GM23338 (cell line): ENCODE results near the gene NDUFAB1.
"Not testable (repeated sequence)": the region's sequence is repeated elsewhere in the genome, so short reads cannot be mapped to it uniquely, and the experiment has no call there.

Experiments used
- CREB1 ChIP-seq: fragments of 250-450 bp; sonication (Bioruptor Pico); IDR thresholded peaks from 2 replicates; pipeline ENCODE4 v1.5.0; 2020; ENCODE audit warnings: low read depth, mild to moderate bottlenecking, moderate library complexity
- ETS1 ChIP-seq: IDR thresholded peaks from 2 replicates; pipeline ENCODE4 v1.6.1; 2016; ENCODE audit warnings: antibody characterized with exemption
- EZH2 ChIP-seq: fragments of 200-600 bp; sonication (generic); IDR thresholded peaks from one replicate; pipeline ENCODE4 v1.8.0; 2017; ENCODE audit warnings: antibody characterized with exemption, mild to moderate bottlenecking, low read depth; ENCODE audit not compliant: unreplicated experiment
- EZH2phosphoT487 ChIP-seq: fragments of 200-600 bp; sonication (generic); IDR thresholded peaks from one replicate; pipeline ENCODE4 v1.8.1; 2018; ENCODE audit warnings: antibody characterized with exemption; ENCODE audit not compliant: unreplicated experiment
- JUNB ChIP-seq: IDR thresholded peaks from one replicate; pipeline ENCODE4 v1.6.1; 2016; ENCODE audit warnings: antibody characterized with exemption; ENCODE audit not compliant: unreplicated experiment
- NANOG ChIP-seq: IDR thresholded peaks from 2 replicates; pipeline ENCODE4 v1.6.1; 2016; ENCODE audit warnings: antibody characterized with exemption, borderline replicate concordance
- POLR2AphosphoS5 ChIP-seq: IDR thresholded peaks from 2 replicates; pipeline ENCODE4 v1.6.1; 2016; ENCODE audit warnings: antibody characterized with exemption, low read depth
- ZNF114 ChIP-seq: fragments of 250-450 bp; sonication (Bioruptor Pico); IDR thresholded peaks from 2 replicates; pipeline ENCODE4 v1.5.0; 2020; ENCODE audit warnings: mild to moderate bottlenecking, moderate library complexity
- ZNF331 ChIP-seq: fragments of 250-450 bp; sonication (Bioruptor Pico); IDR thresholded peaks from 2 replicates; pipeline ENCODE4 v1.5.0; 2020; ENCODE audit warnings: low read depth, mild to moderate bottlenecking, moderate library complexity
- TF ChIP-seq, protein P1 (sequence below), 2 experiments: fragments of 200-600 bp in 1 of 2; sonication (generic) in 1 of 2; conservative IDR thresholded peaks; 2 replicates each; pipeline versions ENCODE4 v1.5.1 to v1.6.1; 2016 to 2017; ENCODE audit warnings: antibody characterized with exemption in 2 of 2, low read depth in 2 of 2, mild to moderate bottlenecking in 2 of 2, moderate library complexity in 1 of 2
- TF ChIP-seq, protein P2 (sequence below): IDR thresholded peaks from one replicate; pipeline ENCODE4 v1.6.1; 2018; ENCODE audit warnings: antibody characterized with exemption; ENCODE audit not compliant: unreplicated experiment
- TF ChIP-seq, protein P3 (sequence below): fragments of 250-450 bp; sonication (Bioruptor Pico); IDR thresholded peaks from 2 replicates; pipeline ENCODE4 v1.5.0; 2020; ENCODE audit warnings: mild to moderate bottlenecking, moderate library complexity

- TF ChIP-seq, protein P1, sequence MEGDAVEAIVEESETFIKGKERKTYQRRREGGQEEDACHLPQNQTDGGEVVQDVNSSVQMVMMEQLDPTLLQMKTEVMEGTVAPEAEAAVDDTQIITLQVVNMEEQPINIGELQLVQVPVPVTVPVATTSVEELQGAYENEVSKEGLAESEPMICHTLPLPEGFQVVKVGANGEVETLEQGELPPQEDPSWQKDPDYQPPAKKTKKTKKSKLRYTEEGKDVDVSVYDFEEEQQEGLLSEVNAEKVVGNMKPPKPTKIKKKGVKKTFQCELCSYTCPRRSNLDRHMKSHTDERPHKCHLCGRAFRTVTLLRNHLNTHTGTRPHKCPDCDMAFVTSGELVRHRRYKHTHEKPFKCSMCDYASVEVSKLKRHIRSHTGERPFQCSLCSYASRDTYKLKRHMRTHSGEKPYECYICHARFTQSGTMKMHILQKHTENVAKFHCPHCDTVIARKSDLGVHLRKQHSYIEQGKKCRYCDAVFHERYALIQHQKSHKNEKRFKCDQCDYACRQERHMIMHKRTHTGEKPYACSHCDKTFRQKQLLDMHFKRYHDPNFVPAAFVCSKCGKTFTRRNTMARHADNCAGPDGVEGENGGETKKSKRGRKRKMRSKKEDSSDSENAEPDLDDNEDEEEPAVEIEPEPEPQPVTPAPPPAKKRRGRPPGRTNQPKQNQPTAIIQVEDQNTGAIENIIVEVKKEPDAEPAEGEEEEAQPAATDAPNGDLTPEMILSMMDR (conservative IDR thresholded peaks at IDR 0.05; ENCODE audit: low read depth in 2 of 2) = not testable (repeated sequence)
- TF ChIP-seq JUNB; ZNF331 (CRISPR knock-in tag); POLR2AphosphoS5; EZH2; EZH2phosphoT487; NANOG; ETS1; CREB1 (CRISPR knock-in tag); ZNF114 (CRISPR knock-in tag): not testable (repeated sequence)
- TF ChIP-seq, protein P2, sequence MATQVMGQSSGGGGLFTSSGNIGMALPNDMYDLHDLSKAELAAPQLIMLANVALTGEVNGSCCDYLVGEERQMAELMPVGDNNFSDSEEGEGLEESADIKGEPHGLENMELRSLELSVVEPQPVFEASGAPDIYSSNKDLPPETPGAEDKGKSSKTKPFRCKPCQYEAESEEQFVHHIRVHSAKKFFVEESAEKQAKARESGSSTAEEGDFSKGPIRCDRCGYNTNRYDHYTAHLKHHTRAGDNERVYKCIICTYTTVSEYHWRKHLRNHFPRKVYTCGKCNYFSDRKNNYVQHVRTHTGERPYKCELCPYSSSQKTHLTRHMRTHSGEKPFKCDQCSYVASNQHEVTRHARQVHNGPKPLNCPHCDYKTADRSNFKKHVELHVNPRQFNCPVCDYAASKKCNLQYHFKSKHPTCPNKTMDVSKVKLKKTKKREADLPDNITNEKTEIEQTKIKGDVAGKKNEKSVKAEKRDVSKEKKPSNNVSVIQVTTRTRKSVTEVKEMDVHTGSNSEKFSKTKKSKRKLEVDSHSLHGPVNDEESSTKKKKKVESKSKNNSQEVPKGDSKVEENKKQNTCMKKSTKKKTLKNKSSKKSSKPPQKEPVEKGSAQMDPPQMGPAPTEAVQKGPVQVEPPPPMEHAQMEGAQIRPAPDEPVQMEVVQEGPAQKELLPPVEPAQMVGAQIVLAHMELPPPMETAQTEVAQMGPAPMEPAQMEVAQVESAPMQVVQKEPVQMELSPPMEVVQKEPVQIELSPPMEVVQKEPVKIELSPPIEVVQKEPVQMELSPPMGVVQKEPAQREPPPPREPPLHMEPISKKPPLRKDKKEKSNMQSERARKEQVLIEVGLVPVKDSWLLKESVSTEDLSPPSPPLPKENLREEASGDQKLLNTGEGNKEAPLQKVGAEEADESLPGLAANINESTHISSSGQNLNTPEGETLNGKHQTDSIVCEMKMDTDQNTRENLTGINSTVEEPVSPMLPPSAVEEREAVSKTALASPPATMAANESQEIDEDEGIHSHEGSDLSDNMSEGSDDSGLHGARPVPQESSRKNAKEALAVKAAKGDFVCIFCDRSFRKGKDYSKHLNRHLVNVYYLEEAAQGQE = not testable (repeated sequence)
- TF ChIP-seq, protein P3, sequence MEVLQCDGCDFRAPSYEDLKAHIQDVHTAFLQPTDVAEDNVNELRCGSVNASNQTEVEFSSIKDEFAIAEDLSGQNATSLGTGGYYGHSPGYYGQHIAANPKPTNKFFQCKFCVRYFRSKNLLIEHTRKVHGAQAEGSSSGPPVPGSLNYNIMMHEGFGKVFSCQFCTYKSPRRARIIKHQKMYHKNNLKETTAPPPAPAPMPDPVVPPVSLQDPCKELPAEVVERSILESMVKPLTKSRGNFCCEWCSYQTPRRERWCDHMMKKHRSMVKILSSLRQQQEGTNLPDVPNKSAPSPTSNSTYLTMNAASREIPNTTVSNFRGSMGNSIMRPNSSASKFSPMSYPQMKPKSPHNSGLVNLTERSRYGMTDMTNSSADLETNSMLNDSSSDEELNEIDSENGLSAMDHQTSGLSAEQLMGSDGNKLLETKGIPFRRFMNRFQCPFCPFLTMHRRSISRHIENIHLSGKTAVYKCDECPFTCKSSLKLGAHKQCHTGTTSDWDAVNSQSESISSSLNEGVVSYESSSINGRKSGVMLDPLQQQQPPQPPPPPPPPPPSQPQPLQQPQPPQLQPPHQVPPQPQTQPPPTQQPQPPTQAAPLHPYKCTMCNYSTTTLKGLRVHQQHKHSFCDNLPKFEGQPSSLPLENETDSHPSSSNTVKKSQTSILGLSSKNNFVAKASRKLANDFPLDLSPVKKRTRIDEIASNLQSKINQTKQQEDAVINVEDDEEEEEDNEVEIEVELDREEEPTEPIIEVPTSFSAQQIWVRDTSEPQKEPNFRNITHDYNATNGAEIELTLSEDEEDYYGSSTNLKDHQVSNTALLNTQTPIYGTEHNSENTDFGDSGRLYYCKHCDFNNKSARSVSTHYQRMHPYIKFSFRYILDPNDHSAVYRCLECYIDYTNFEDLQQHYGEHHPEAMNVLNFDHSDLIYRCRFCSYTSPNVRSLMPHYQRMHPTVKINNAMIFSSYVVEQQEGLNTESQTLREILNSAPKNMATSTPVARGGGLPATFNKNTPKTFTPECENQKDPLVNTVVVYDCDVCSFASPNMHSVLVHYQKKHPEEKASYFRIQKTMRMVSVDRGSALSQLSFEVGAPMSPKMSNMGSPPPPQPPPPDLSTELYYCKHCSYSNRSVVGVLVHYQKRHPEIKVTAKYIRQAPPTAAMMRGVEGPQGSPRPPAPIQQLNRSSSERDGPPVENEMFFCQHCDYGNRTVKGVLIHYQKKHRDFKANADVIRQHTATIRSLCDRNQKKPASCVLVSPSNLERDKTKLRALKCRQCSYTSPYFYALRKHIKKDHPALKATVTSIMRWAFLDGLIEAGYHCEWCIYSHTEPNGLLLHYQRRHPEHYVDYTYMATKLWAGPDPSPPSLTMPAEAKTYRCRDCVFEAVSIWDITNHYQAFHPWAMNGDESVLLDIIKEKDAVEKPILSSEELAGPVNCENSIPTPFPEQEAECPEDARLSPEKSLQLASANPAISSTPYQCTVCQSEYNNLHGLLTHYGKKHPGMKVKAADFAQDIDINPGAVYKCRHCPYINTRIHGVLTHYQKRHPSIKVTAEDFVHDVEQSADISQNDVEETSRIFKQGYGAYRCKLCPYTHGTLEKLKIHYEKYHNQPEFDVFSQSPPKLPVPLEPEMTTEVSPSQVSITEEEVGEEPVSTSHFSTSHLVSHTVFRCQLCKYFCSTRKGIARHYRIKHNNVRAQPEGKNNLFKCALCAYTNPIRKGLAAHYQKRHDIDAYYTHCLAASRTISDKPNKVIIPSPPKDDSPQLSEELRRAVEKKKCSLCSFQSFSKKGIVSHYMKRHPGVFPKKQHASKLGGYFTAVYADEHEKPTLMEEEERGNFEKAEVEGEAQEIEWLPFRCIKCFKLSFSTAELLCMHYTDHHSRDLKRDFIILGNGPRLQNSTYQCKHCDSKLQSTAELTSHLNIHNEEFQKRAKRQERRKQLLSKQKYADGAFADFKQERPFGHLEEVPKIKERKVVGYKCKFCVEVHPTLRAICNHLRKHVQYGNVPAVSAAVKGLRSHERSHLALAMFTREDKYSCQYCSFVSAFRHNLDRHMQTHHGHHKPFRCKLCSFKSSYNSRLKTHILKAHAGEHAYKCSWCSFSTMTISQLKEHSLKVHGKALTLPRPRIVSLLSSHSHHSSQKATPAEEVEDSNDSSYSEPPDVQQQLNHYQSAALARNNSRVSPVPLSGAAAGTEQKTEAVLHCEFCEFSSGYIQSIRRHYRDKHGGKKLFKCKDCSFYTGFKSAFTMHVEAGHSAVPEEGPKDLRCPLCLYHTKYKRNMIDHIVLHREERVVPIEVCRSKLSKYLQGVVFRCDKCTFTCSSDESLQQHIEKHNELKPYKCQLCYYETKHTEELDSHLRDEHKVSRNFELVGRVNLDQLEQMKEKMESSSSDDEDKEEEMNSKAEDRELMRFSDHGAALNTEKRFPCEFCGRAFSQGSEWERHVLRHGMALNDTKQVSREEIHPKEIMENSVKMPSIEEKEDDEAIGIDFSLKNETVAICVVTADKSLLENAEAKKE (CRISPR knock-in tag) = not testable (repeated sequence)
Measured at GRCh38 chr16:23631874-23632273, 35.8 kb upstream of the NDUFAB1 start.
